Left lung (tissue), 10 donors: ENCODE measurements around the gene RAB3B. TPM values are rescaled to one million over a fixed set of nuclear protein-coding genes. Genes with fewer than 3 reads are reported as not detected.

ENCODE experiments used
- ATAC-seq: fragments of 200-7000 bp; cut with Tn5 transposase; one replicate; pipeline ENCODE4 v1.9.1; 2020; ENCODE audit warnings: moderate library complexity
- DNase-seq, 4 donors: peaks; one replicate each; pipeline ENCODE4 v3.0.0-alpha.2; 2013 to 2020
- H3K27ac ChIP-seq, 2 donors: fragments of 200-600 bp; sonication (generic) in 1 of 2; one replicate each; pipeline versions ENCODE4 v1.5.0 to v1.8.0; 2020 to 2021
- H3K27me3 ChIP-seq, 2 donors: fragments of 200-600 bp; sonication (generic) in 1 of 2; one replicate each; pipeline versions ENCODE4 v1.5.0 to v1.8.0; 2020 to 2021
- H3K36me3 ChIP-seq, 2 donors: fragments of 200-600 bp; sonication (generic) in 1 of 2; one replicate each; pipeline versions ENCODE4 v1.5.0 to v1.8.0; 2020 to 2021
- H3K4me1 ChIP-seq, 2 donors: fragments of 200-600 bp; one replicate each; pipeline ENCODE4 v1.8.0; 2021
- H3K4me3 ChIP-seq, 2 donors: fragments of 200-600 bp; sonication (generic) in 1 of 2; one replicate each; pipeline versions ENCODE4 v1.5.0 to v1.8.0; 2020 to 2021; ENCODE audit warnings: mild to moderate bottlenecking in 1 of 2
- H3K9me3 ChIP-seq, 2 donors: fragments of 200-600 bp; sonication (generic) in 1 of 2; one replicate each; pipeline versions ENCODE4 v1.5.0 to v1.8.0; 2020 to 2021
- intact Hi-C, 2 donors: fragments of 100-400 bp; cut with DNase I; formaldehyde crosslinking; loops; one replicate each; pipeline versions ENCODE4 v1.11.2 to v1.14.2; 2022
- polyA plus RNA-seq, 6 donors: library from polyadenylated mRNA; unstranded; fragments of 120-200 nt; gene quantifications; one replicate each; pipeline ENCODE4 v1.2.1, GENCODE V29; 2013; ENCODE audit not compliant: insufficient read length in 6 of 6
- total RNA-seq, 2 donors: library from RNA; stranded (reverse); fragmentation: NEBNext Ultra II Directional; extraction: Animal tissue kit (Norgen Biotek cat#: 25700); gene quantifications; one replicate each; pipeline ENCODE4 v1.2.1, GENCODE V29; 2021
- TF ChIP-seq, protein P1 (sequence below), 2 donors: fragments of 200-600 bp; sonication (generic) in 1 of 2; IDR thresholded peaks; one replicate each; pipeline versions ENCODE4 v1.5.0 to v1.8.0; 2021; ENCODE audit warnings: antibody characterized with exemption in 2 of 2
- donor health status: DM: no; HTN: yes; CAD: no.
- donor health status: DM: no; HTN: no; CAD: no.

RAB3B gene
- total and polyA plus RNA-seq, 8 donors: 0.05 to 0.63 (median 0.39) TPM

DNA sequence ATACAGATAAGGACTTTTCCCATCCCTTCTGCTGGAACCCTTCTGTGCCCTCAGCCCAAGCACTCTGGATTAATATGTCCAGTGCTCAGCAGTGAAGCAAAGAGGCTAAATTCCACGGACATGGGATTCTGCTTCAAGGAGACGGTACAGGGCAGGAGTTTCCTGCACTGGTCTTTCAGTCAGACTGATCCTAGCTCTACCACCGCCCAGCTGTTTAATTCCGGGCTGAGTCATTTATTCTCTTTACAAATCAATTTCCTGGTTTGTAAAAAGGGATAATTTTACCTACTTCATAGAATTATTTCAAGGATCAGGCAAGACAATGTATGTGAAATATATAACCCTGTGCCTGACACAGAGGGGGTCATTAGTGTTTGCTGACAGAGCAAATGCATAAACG is 70.4 kb downstream of the RAB3B start:
- no peak for ATAC-seq
- H3K27me3 ChIP-seq: peaks cover 8 to 66% of the 10 kb centered on the region in 2 donors
- TF ChIP-seq, protein P1, sequence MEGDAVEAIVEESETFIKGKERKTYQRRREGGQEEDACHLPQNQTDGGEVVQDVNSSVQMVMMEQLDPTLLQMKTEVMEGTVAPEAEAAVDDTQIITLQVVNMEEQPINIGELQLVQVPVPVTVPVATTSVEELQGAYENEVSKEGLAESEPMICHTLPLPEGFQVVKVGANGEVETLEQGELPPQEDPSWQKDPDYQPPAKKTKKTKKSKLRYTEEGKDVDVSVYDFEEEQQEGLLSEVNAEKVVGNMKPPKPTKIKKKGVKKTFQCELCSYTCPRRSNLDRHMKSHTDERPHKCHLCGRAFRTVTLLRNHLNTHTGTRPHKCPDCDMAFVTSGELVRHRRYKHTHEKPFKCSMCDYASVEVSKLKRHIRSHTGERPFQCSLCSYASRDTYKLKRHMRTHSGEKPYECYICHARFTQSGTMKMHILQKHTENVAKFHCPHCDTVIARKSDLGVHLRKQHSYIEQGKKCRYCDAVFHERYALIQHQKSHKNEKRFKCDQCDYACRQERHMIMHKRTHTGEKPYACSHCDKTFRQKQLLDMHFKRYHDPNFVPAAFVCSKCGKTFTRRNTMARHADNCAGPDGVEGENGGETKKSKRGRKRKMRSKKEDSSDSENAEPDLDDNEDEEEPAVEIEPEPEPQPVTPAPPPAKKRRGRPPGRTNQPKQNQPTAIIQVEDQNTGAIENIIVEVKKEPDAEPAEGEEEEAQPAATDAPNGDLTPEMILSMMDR (IDR thresholded peaks at IDR 0.05): no peak

DNA sequence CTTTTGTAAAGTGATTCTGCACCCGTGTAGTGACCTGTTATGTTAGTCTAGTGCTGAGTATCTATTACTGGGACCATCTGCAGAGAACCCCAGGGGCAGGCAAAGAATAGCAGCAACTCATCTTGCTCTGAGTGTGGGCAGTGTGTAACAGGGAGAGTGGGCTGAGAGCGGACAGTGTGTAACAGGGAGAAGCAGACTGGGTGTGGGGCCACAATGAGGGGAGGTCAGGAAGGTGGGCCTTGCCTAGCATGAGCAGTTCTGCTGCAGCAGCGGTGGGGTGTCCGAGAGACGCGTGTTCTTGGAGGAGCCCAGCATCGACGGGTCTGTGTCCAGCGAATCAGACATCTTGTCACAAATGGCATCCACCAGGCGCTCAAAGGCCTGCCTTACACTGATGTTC is 70.8 kb downstream of the RAB3B start:
- Histone ChIP-seq H3K36me3 (no peaks in the 10 kb centered on the region), H3K9me3 (no peaks in the 10 kb centered on the region), H3K4me3 (no peak overlapping the region), H3K27me3 (peaks cover 8 to 62% of the 10 kb centered on the region in 2 donors), H3K27ac (no peak overlapping the region), H3K4me1 (no peaks in the 10 kb centered on the region)
- intact Hi-C loops: no loop called here
- no peak for ATAC-seq
- no peak for DNase-seq
- TF ChIP-seq, protein P1 (IDR thresholded peaks at IDR 0.05): no peak

More for the DNA sequence above, 70.4 kb downstream of the RAB3B start:
- no peaks in the 10 kb centered on the region for H3K9me3 ChIP-seq
- H3K27ac ChIP-seq: no peak overlapping the region
- no peak overlapping the region for H3K4me3 ChIP-seq
- no peaks in the 10 kb centered on the region for H3K4me1 ChIP-seq
- no peaks in the 10 kb centered on the region for H3K36me3 ChIP-seq
- DNase-seq: no peak
- intact Hi-C loops: no loop called here

DNA sequence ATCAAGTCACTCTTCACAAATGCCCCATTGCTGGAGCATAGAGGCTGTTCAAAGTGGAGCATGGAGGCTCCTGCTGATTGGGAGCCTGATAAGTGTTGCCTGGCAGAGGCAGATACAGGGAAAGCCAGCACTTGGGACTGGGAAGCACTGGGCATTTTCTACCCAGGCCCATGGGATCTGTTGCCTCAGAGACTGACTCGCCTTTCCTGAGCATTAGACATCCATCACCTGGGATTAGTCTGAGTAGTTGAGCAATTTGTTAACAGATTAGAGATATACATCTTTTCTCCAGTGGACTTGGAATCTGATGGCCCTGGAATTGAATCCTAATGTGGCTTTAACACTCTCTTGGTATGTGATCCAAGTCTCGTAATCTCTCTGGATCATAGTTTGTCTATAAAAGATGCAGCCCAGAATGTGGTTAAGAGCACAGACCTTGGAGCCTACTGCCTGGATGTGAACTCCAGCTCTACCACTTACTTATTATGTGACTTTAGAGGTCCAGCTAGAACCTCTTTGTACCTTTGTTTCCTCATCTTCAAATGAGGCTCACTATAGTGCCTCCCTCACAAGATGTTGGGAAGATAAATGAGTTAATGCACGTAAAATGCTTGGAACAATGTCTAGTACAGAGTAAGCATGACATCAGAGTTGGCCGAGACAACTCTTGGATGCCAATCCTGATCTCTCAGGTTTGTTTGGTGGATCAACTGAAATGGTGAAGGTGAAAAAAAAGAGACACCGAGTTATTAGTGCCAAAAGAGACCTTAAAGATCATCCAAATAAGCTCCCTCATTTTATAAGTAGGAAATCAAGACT is 73.7 kb downstream of the RAB3B start:
- H3K4me3 ChIP-seq: no peak overlapping the region
- DNase-seq (no peak), ATAC-seq (no peak)
- no peak overlapping the region for H3K27ac ChIP-seq
- peaks cover 8 to 42% of the 10 kb centered on the region in 2 donors for H3K27me3 ChIP-seq
- H3K36me3 ChIP-seq: no peaks in the 10 kb centered on the region
- H3K9me3 ChIP-seq: no peaks in the 10 kb centered on the region
- H3K4me1 ChIP-seq: no peaks in the 10 kb centered on the region
- TF ChIP-seq, protein P1 (IDR thresholded peaks at IDR 0.05): no peak
- intact Hi-C loops: no loop called here

DNA sequence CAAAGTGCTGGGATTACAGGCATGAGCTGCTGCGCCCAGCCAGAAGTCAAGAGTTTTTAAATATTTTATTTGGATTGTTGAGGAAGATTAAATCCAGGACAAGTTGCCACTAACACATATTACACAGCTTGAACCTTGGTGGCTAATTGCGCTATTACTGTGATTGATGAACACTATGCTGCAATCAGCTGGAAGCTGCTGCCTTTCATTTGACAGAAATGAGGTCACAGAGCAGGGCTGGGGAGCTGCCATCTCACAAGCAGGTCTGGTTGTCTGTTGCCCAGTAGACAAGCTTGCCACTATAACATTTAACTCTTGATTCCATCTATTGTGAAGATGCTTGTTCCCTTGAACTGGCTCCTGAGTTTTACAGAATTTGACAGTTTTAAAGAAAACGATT is 74.5 kb downstream of the RAB3B start:
- no peaks in the 10 kb centered on the region for H3K36me3 ChIP-seq
- H3K4me3 ChIP-seq: no peak overlapping the region
- intact Hi-C loops: no loop called here
- TF ChIP-seq, protein P1 (IDR thresholded peaks at IDR 0.05): no peak
- H3K27ac ChIP-seq: no peak overlapping the region
- no peaks in the 10 kb centered on the region for H3K4me1 ChIP-seq
- DNase-seq (no peak), ATAC-seq (no peak)
- H3K27me3 ChIP-seq: peaks cover 5 to 43% of the 10 kb centered on the region in 2 donors
- H3K9me3 ChIP-seq: no peaks in the 10 kb centered on the region

DNA sequence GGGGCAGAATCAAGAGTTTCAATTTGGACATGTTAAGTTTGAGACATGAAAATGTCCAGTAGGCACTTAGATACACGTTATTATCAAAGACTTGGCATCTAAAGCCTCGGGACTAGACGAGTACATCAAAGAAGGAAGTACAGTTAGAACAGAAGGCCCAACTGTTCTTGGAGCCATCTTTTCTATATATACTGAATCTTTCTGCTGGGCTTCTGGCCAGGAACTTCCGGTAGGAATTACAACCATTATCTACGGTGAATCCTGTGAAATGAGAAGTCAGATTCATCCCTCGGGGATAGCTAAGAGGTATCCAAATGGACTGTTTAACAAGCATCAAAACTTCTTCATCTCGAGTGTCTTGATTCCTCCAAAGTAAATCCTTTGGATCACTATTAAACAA is 77.6 kb downstream of the RAB3B start:
- no peak for ATAC-seq
- Histone ChIP-seq H3K27me3 (peaks cover 0 to 53% of the 10 kb centered on the region in 2 donors), H3K9me3 (no peaks in the 10 kb centered on the region), H3K27ac (no peak overlapping the region), H3K4me1 (no peaks in the 10 kb centered on the region), H3K36me3 (no peaks in the 10 kb centered on the region), H3K4me3 (no peak overlapping the region)
- TF ChIP-seq, protein P1 (IDR thresholded peaks at IDR 0.05): no peak
- intact Hi-C loops: no loop called here
- no peak for DNase-seq
